ENCODE data around the gene SPAG7. TPM values are rescaled to one million over a fixed set of nuclear protein-coding genes. Genes with fewer than 3 reads are reported as not detected.

Gene SPAG7
- total RNA-seq, 4 donors from 2014 or later = 78.6 to 114 (median 91.0) TPM

DNA sequence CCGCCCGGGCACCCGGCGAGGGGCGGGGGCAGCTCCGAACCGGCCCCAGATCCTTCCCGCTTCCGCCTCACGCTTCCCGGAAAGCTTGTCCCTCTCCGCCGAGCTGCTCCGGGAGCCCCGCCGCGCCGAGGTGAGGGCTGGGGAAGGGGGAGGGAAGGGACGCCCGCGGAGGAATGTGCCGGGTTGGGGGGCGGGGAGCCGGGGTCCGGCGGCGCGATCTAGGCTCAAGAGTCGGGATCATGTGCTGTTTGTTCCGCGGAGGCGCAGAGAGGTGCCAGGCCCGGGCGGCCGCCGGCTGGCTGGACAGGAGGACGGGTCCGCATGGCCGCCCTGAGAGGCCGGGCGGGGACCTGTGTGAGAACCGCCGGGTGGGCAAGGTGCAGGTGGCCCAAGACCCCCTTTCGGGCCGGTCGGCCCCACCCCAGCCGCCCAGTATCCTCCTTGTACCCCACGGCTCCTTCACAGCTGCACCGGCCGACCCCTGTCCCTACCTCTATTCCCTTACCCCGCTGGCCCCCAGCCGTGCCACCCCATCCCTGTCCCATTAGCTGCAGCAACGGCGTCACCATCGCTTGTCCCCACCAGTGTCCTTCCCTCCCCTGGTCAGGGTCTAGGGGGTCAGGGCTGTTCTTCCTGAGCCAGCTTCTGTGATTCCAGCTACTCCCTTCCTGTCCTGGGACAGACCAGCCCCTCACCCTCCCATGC lies 30.6 kb upstream of the SPAG7 start:
- in situ Hi-C loops (cut with MboI; ENCODE audit: low sequenced_read_pairs in 4 of 4) (no loop called here), intact Hi-C loops (cut with DNase I; ENCODE audit: low total_unique reads) (no loop called here)
- ATAC-seq (peak; percentile 7 to 9), DNase-seq (peak; percentile 50 to 67)
- peak; percentile 81 to 82 for TF ChIP-seq POLR2A (IDR thresholded peaks at IDR 0.05)
- TF ChIP-seq, protein P1, sequence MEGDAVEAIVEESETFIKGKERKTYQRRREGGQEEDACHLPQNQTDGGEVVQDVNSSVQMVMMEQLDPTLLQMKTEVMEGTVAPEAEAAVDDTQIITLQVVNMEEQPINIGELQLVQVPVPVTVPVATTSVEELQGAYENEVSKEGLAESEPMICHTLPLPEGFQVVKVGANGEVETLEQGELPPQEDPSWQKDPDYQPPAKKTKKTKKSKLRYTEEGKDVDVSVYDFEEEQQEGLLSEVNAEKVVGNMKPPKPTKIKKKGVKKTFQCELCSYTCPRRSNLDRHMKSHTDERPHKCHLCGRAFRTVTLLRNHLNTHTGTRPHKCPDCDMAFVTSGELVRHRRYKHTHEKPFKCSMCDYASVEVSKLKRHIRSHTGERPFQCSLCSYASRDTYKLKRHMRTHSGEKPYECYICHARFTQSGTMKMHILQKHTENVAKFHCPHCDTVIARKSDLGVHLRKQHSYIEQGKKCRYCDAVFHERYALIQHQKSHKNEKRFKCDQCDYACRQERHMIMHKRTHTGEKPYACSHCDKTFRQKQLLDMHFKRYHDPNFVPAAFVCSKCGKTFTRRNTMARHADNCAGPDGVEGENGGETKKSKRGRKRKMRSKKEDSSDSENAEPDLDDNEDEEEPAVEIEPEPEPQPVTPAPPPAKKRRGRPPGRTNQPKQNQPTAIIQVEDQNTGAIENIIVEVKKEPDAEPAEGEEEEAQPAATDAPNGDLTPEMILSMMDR (IDR thresholded peaks at IDR 0.05 in 4 of 5, conservative IDR thresholded peaks at IDR 0.05 in 1 of 5) = no peak
- Histone ChIP-seq H3K9me3 (no peaks in the 10 kb centered on the region), H3K27ac (peak overlapping the region; percentile 98 to 99 (median 99)), H3K4me3 (peak overlapping the region; percentile 80 to 99 (median 96)), H3K36me3 (peaks cover 0 to 22% of the 10 kb centered on the region in 2 donors), H3K4me1 (peaks cover 44 to 46% of the 10 kb centered on the region in 2 donors), H3K27me3 (no peaks in the 10 kb centered on the region)

DNA sequence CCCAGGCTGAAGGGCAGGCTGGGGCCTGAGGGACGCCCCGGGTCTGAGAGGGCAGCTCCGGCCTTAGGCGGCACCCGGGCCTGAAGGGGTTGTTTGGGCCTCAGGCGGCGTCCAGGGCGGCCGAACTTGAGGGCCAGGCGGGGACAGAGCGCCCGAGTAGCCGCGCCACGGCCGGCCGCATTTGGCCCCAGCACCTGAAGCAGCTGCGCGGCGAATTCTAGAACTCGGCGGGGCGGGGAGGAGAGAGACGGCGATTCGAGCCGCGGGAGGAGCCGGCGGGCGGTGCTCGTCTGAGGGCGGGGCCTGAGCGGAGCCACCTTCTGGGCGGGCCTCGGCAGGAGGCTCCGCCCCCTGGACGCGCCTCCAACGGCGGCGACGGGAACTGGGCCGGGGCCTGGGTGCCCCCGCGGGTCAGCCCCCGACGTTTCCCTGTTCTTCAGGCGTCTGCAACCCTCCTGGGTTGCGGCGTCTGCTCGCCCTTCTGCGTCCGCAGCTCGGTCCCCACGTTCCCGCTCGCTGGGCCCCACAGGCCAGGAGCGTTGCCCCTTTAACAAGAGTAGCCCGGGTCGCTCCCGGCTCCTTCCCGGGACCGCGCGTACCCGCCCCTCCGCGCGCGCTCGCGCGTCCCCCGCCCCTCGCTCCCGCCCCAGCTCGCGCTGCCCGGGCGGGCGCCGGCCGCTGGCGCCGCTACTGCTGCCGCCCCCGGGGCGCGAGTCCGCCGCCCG lies 29.8 kb upstream of the SPAG7 start, which contains the start of the genes INCA1 and KIF1C:
TSS of gene INCA1 (minus strand) at position 221 of the 725 bp plus-strand sequence. CDS start 3,085 bp downstream, outside the sequence.
TSS of gene KIF1C (plus strand) at position 649 of the 725 bp plus-strand sequence. CDS start 2,297 bp downstream, outside the sequence.
- H3K27ac ChIP-seq = peak within 1 kb of the TSS; percentile 98 to 99 (median 99)
- H3K9me3 ChIP-seq = no peaks in the 10 kb centered on the region
- H3K4me1 ChIP-seq = peaks cover 38 to 40% of the 10 kb centered on the region in 2 donors
- H3K4me3 ChIP-seq = peak within 1 kb of the TSS; percentile 80 to 99 (median 96)
- no peaks in the 10 kb centered on the region for H3K27me3 ChIP-seq
- in situ Hi-C loops (cut with MboI; ENCODE audit: low sequenced_read_pairs in 4 of 4) = no loop called here
- ATAC-seq (peak; percentile 62 to 68), DNase-seq (peak; percentile 93 to 94)
- TF ChIP-seq, protein P1 (IDR thresholded peaks at IDR 0.05 in 4 of 5, conservative IDR thresholded peaks at IDR 0.05 in 1 of 5) = peak in 2 of 5 experiments; percentile 37 to 47
- TF ChIP-seq POLR2A (IDR thresholded peaks at IDR 0.05) = peak; percentile 86 to 88
- intact Hi-C loops (cut with DNase I; ENCODE audit: low total_unique reads) = loop anchor here (2.0 kb wide), 1 partner anchor 201 kb away; the partner anchor contains the start of gene PSMB6
- peaks cover 0 to 15% of the 10 kb centered on the region in 2 donors for H3K36me3 ChIP-seq

DNA sequence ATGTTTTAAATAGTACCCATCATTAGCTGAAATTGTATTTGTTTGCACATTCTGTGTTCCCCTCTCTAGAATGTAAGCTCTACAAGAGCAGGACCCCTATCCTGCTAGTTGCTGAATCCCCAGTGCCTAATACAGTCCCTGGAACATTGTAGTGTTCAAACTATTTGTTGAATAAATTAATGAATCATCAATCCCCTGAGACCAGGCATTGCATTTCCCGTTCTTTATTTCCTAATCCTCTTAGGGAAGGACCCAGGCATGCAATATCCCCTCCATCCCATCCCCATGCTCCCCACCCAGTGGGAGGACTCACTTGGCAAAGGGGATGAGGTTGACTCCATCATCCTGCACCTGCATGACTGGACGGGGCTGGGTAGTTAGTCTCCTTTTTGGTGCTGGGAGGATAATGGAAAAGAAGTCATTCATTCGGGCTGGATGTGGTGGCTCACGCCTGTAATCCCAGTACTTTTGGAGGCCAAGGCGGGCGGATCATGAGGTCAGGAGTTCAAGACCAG lies 26.5 kb upstream of the SPAG7 start:
- TF ChIP-seq, protein P1 (IDR thresholded peaks at IDR 0.05 in 4 of 5, conservative IDR thresholded peaks at IDR 0.05 in 1 of 5) = no peak
- no peak for TF ChIP-seq POLR2A (IDR thresholded peaks at IDR 0.05)
- ATAC-seq (no peak), DNase-seq (no peak)
- H3K27ac ChIP-seq = no peak overlapping the region
- peaks cover 8 to 10% of the 10 kb centered on the region in 2 donors for H3K4me1 ChIP-seq
- no peaks in the 10 kb centered on the region for H3K27me3 ChIP-seq
- no peaks in the 10 kb centered on the region for H3K36me3 ChIP-seq
- H3K9me3 ChIP-seq = no peaks in the 10 kb centered on the region
- in situ Hi-C loops (cut with MboI; ENCODE audit: low sequenced_read_pairs in 4 of 4) = no loop called here
- H3K4me3 ChIP-seq = no peak overlapping the region
- intact Hi-C loops (cut with DNase I; ENCODE audit: low total_unique reads) = no loop called here

DNA sequence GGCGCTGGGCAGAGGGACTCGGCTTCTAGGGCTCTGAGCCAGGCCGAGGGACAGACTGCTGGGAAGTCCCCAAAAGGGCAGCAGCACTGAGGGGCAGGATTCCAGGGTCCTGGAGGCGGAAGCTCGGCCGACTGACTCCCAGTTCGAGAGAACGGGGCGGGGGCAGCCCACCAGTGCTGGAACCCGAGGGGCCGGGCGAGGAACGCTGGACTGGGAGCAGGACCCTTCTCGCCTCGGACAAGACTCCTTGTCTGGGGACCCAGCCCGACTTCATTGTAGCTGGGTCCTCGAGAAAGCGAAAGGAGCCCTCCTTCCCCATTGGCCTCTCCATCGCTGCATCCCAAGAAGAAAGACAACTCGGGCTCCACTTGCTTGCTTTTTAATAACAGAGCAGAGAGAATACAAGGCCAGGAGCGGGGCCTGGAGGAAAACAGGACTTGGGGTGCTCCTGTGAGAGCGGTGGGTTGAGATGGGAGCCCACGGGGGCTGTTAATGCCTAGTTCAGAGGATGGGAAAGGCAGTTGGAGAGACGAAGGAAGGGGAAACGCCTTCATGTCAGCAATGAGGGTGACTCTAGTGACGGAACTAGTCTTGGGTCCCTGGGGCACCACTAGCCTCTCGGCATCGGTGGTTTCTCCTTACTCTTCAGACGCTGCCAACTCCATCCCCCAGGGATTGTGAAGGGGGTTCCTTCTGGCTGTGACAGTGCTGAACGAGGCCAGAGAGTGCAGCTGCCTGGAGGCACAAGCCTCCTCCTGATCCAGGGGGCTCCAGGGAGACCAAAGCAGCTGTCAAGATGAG lies 20.4 kb upstream of the SPAG7 start:
- H3K4me1 ChIP-seq = peaks cover 17 to 20% of the 10 kb centered on the region in 2 donors
- DNase-seq (peak in 1 of 2 donors; percentile 31), ATAC-seq (peak in 1 of 2 donors; percentile 40)
- in situ Hi-C loops (cut with MboI; ENCODE audit: low sequenced_read_pairs in 4 of 4) = loop anchor here (5.0 to 10.0 kb wide), 3 partner anchors 73 to 77 kb away; no protein-coding TSS in a partner anchor
- peaks cover 0 to 14% of the 10 kb centered on the region in 2 donors for H3K36me3 ChIP-seq
- intact Hi-C loops (cut with DNase I; ENCODE audit: low total_unique reads) = loop anchor here (1.0 to 2.0 kb wide), 3 partner anchors 21 to 79 kb away; partner anchors contain the start of genes RNF167, SLC25A11 and SPAG7
- no peaks in the 10 kb centered on the region for H3K9me3 ChIP-seq
- TF ChIP-seq POLR2A (IDR thresholded peaks at IDR 0.05) = peak in 1 of 2 donors; percentile 27
- TF ChIP-seq, protein P1 (IDR thresholded peaks at IDR 0.05 in 4 of 5, conservative IDR thresholded peaks at IDR 0.05 in 1 of 5) = no peak
- H3K4me3 ChIP-seq = peak overlapping the region; percentile 76 to 100 (median 94)
- H3K27ac ChIP-seq = peak overlapping the region; percentile 88 to 98 (median 96)
- H3K27me3 ChIP-seq = no peaks in the 10 kb centered on the region

Data from gastrocnemius medialis (tissue), 4 donors.